HepG2 (cell line): ENCODE data around the gene DNAJC5. TPM values are rescaled to one million over a fixed set of nuclear protein-coding genes. Genes with fewer than 3 reads are reported as not detected.

Experiments
- BHLHE40 ChIP-seq: IDR thresholded peaks from 2 replicates; pipeline ENCODE4 v1.6.1; 2011; ENCODE audit warnings: low read length, improper control_type of control experiment
- FOSL2 ChIP-seq: sonication (generic); formaldehyde crosslinking; IDR thresholded peaks from 2 replicates; pipeline ENCODE4 v1.4.0; 2020; ENCODE audit warnings: missing genetic modification reagents
- FOXK1 ChIP-seq: sonication (generic); formaldehyde crosslinking; IDR thresholded peaks from 2 replicates; pipeline ENCODE4 v1.4.0; 2020; ENCODE audit warnings: low read depth, missing genetic modification reagents, borderline replicate concordance
- MAF1 ChIP-seq: sonication (generic); formaldehyde crosslinking; IDR thresholded peaks from 2 replicates; pipeline ENCODE4 v1.5.0; 2020; ENCODE audit warnings: missing genetic modification reagents, borderline replicate concordance
- NCOA5 ChIP-seq: sonication (generic); formaldehyde crosslinking; IDR thresholded peaks from 2 replicates; pipeline ENCODE4 v1.4.0; 2020; ENCODE audit warnings: missing genetic modification reagents
- POGK ChIP-seq: sonication (generic); formaldehyde crosslinking; conservative IDR thresholded peaks from 2 replicates; pipeline ENCODE4 v1.8.0; 2022; ENCODE audit warnings: mild to moderate bottlenecking, moderate library complexity, missing genetic modification reagents
- REL ChIP-seq: sonication (generic); formaldehyde crosslinking; conservative IDR thresholded peaks from 2 replicates; pipeline ENCODE4 v1.8.0; 2022; ENCODE audit warnings: mild to moderate bottlenecking, missing genetic modification reagents, moderate library complexity
- SATB2 ChIP-seq: sonication (generic); formaldehyde crosslinking; IDR thresholded peaks from 2 replicates; pipeline ENCODE4 v1.5.0; 2020; ENCODE audit warnings: missing genetic modification reagents
- SIN3B ChIP-seq: fragments of 150-350 bp; IDR thresholded peaks from 2 replicates; pipeline ENCODE4 v1.6.1; 2014; ENCODE audit warnings: low read length
- TGIF2 ChIP-seq: IDR thresholded peaks from 2 replicates; pipeline ENCODE4 v1.6.1; 2016; ENCODE audit warnings: control low read depth, missing compliant biosample characterization
- THAP11 ChIP-seq: IDR thresholded peaks from 2 replicates; pipeline ENCODE4 v1.6.1; 2016; ENCODE audit warnings: missing biosample characterization, missing genetic modification reagents
- ZEB1 ChIP-seq: IDR thresholded peaks from 2 replicates; pipeline ENCODE4 v1.6.1; 2012; ENCODE audit warnings: mild to moderate bottlenecking, low read depth, inconsistent platforms; ENCODE audit not compliant: insufficient replicate concordance
- ZFX ChIP-seq: sonication (generic); formaldehyde crosslinking; IDR thresholded peaks from 2 replicates; pipeline ENCODE4 v1.4.0; 2020; ENCODE audit warnings: mild to moderate bottlenecking, low read depth, missing genetic modification reagents, moderate library complexity
- ZNF225 ChIP-seq: sonication (generic); formaldehyde crosslinking; IDR thresholded peaks from 2 replicates; pipeline ENCODE4 v1.4.0; 2020; ENCODE audit warnings: mild to moderate bottlenecking, missing genetic modification reagents
- ZNF317 ChIP-seq: sonication (generic); formaldehyde crosslinking; IDR thresholded peaks from 2 replicates; pipeline ENCODE4 v1.5.0; 2020; ENCODE audit warnings: mild to moderate bottlenecking, missing genetic modification reagents
- ZNF333 ChIP-seq: sonication (generic); formaldehyde crosslinking; IDR thresholded peaks from 2 replicates; pipeline ENCODE4 v1.4.0; 2020; ENCODE audit warnings: mild to moderate bottlenecking, missing genetic modification reagents, borderline replicate concordance
- ZNF550 ChIP-seq: sonication (generic); formaldehyde crosslinking; IDR thresholded peaks from 2 replicates; pipeline ENCODE4 v1.4.0; 2020; ENCODE audit warnings: mild to moderate bottlenecking, missing genetic modification reagents, borderline replicate concordance
- ZNF574 ChIP-seq: sonication (generic); formaldehyde crosslinking; IDR thresholded peaks from 2 replicates; pipeline ENCODE4 v1.4.0; 2020; ENCODE audit warnings: missing genetic modification reagents
- ZNF740 ChIP-seq: sonication (generic); formaldehyde crosslinking; IDR thresholded peaks from 2 replicates; pipeline ENCODE4 v1.4.0; 2020; ENCODE audit warnings: missing genetic modification reagents
- ZSCAN31 ChIP-seq: sonication (generic); formaldehyde crosslinking; IDR thresholded peaks from 2 replicates; pipeline ENCODE4 v1.5.0; 2020; ENCODE audit warnings: low read depth, mild to moderate bottlenecking, missing genetic modification reagents
- polyA plus RNA-seq, 8 experiments: library from polyadenylated mRNA; depleted of rRNA in 3 of 8; stranded (reverse) in 7 of 8; unstranded in 1 of 8; fragments of >200 nt; fragmentation: Illumina TruSeq in 4 of 8; extraction: Trizol in 4 of 8; gene quantifications; 2 replicates each; pipeline versions ENCODE4 v1.2.1 to v1.2.3, GENCODE V29; 2011 to 2016; ENCODE audit warnings: low read depth in 4 of 8, missing spikeins in 1 of 8, mixed read lengths in 1 of 8; ENCODE audit not compliant: insufficient read depth in 1 of 8
- total RNA-seq, 5 experiments: library from RNA; depleted of rRNA; stranded (reverse); fragments of >200 nt; fragmentation: Illumina TruSeq; extraction: Trizol; gene quantifications; 2 replicates each; pipeline ENCODE4 v1.2.3, GENCODE V29; 2016; ENCODE audit warnings: low read depth in 1 of 5
- TF ChIP-seq, protein P1 (sequence below): sonication (generic); formaldehyde crosslinking; IDR thresholded peaks from 2 replicates; pipeline ENCODE4 v1.4.0; 2020; ENCODE audit warnings: missing genetic modification reagents
- TF ChIP-seq, protein P2 (sequence below): sonication (generic); formaldehyde crosslinking; IDR thresholded peaks from 2 replicates; pipeline ENCODE4 v1.5.0; 2020; ENCODE audit warnings: mild to moderate bottlenecking, missing genetic modification reagents

Gene DNAJC5
- total and polyA plus RNA-seq, 2 of the 13 experiments (the other 11 are each of a cell fraction or from before 2014, with no cell fraction given), result 42.8 to 64.5 TPM

DNA sequence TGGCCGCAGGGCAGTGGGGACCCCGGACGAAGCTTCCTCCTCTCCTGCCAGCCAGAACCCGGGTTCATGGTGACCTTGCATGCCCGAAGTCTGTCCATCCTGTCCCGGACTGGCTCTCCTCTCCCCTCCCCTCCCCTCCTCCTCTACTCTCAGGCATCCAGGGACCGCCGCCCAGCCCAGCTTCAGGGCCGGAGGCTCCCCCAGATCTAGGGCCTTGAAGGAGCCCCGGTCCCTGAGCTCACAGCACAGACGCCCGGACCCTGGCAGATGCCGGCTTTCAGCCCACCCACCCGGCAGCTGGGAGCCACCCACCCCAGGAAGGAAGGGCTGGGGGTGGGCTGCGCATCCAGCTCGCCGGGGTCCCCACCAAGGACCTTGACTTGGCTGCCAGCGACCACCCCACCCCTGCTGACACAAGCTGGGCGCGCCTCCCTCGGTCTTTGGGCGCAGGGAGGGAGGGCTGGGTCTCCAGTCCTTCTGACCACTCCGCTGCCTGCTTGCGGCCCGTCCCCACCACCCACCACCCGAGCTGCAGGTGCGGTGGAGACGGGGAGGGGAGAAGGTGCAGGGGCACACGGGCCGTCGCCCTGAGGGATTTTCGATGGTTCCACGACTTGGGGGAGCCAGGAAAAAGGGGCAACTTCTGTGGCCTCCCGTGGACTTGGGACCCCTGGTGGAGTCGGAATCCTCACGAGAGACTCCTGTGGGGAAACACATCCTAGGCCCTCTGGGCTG lies 39.4 kb upstream of the DNAJC5 start (continued):
- TF ChIP-seq, protein P1, sequence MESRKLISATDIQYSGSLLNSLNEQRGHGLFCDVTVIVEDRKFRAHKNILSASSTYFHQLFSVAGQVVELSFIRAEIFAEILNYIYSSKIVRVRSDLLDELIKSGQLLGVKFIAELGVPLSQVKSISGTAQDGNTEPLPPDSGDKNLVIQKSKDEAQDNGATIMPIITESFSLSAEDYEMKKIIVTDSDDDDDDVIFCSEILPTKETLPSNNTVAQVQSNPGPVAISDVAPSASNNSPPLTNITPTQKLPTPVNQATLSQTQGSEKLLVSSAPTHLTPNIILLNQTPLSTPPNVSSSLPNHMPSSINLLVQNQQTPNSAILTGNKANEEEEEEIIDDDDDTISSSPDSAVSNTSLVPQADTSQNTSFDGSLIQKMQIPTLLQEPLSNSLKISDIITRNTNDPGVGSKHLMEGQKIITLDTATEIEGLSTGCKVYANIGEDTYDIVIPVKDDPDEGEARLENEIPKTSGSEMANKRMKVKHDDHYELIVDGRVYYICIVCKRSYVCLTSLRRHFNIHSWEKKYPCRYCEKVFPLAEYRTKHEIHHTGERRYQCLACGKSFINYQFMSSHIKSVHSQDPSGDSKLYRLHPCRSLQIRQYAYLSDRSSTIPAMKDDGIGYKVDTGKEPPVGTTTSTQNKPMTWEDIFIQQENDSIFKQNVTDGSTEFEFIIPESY (CRISPR knock-in tag), result 0 out of 2 replicates have a peak, but pooled peaks have one; percentile 8
- TF ChIP-seq REL (CRISPR knock-in tag), result no peak; the same call in 1 of the 2 replicates
- TF ChIP-seq ZNF333 (CRISPR knock-in tag), result no peak
- TF ChIP-seq BHLHE40, result no peak
- no peak for TF ChIP-seq THAP11 (CRISPR knock-in tag)
- no peak for TF ChIP-seq FOXK1 (CRISPR knock-in tag)
- TF ChIP-seq POGK, result peak; percentile 30; the same call in 1 of the 2 replicates
- TF ChIP-seq ZEB1, result no peak
- no peak for TF ChIP-seq NCOA5
- no peak for TF ChIP-seq ZNF225
- no peak for TF ChIP-seq ZFX (CRISPR knock-in tag)
- TF ChIP-seq ZNF740 (CRISPR knock-in tag), result no peak
- TF ChIP-seq, protein P2, sequence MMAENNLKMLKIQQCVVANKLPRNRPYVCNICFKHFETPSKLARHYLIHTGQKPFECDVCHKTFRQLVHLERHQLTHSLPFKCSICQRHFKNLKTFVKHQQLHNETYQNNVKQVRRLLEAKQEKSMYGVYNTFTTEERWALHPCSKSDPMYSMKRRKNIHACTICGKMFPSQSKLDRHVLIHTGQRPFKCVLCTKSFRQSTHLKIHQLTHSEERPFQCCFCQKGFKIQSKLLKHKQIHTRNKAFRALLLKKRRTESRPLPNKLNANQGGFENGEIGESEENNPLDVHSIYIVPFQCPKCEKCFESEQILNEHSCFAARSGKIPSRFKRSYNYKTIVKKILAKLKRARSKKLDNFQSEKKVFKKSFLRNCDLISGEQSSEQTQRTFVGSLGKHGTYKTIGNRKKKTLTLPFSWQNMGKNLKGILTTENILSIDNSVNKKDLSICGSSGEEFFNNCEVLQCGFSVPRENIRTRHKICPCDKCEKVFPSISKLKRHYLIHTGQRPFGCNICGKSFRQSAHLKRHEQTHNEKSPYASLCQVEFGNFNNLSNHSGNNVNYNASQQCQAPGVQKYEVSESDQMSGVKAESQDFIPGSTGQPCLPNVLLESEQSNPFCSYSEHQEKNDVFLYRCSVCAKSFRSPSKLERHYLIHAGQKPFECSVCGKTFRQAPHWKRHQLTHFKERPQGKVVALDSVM (CRISPR knock-in tag), result no peak
- no peak for TF ChIP-seq TGIF2 (CRISPR knock-in tag)
- no peak for TF ChIP-seq SIN3B
- no peak for TF ChIP-seq FOSL2 (CRISPR knock-in tag)
- TF ChIP-seq ZSCAN31 (CRISPR knock-in tag), result peak; percentile 78; the same call in 1 of the 2 replicates
- no peak for TF ChIP-seq ZNF574
- TF ChIP-seq MAF1 (CRISPR knock-in tag), result no peak
- TF ChIP-seq ZNF317 (CRISPR knock-in tag), result no peak
- no peak for TF ChIP-seq ZNF550 (CRISPR knock-in tag)
- no peak for TF ChIP-seq SATB2 (CRISPR knock-in tag)
